HepG2 (cell line): ENCODE results near the gene HEPACAM. TPM values are rescaled to one million over a fixed set of nuclear protein-coding genes. Genes with fewer than 3 reads are reported as not detected.

ENCODE experiments used
- ATAC-seq: fragments of 200-7000 bp; cut with Tn5 transposase; 3 replicates; pipeline ENCODE4 v1.9.1; 2020; ENCODE audit warnings: mild to moderate bottlenecking, moderate library complexity
- BruUV-seq: library from RNA; stranded (reverse); fragments of 400-500 nt; replicated peaks from 2 replicates; lab custom pipeline; 2021; lab: Mats Ljungman, UMichigan
- CTCF ChIA-PET: fragments of 300-600 bp; formaldehyde crosslinking; extraction: SDS; loops from one replicate; lab custom pipeline; 2021; ENCODE audit warnings: low total read pairs, inconsistent platforms, low intra/inter-chr PET ratio; lab: Yijun Ruan, JAX
- POLR2A ChIA-PET: fragments of 350-600 bp; sonication (Branson Sonifier 250); formaldehyde crosslinking; loops from one replicate; lab custom pipeline; 2020; ENCODE audit warnings: antibody characterized with exemption, inconsistent platforms; lab: Yijun Ruan, JAX
- DNase-seq: peaks from one replicate; pipeline ENCODE4 v3.0.0-alpha.2; 2015; ENCODE audit warnings: low spot score
- FAIRE-seq: peaks from 3 replicates; lab custom pipeline; 2011; peaks lifted over from hg19 to GRCh38; lab: Jason Lieb, UNC
- H2AFZ ChIP-seq: one replicate; pipeline ENCODE4 v1.6.1; 2011; ENCODE audit warnings: low read length, inconsistent platforms
- H3K27ac ChIP-seq: fragments of 300-600 bp; 3 replicates; pipeline ENCODE4 v1.8.0; 2011; ENCODE audit warnings: mixed run types, mild to moderate bottlenecking, mixed read lengths, low read length, inconsistent platforms; ENCODE audit not compliant: insufficient read depth; ENCODE audit errors: extremely low read length
- H3K27me3 ChIP-seq, 2 experiments: fragments of 200-600 bp in 1 of 2; 2 replicates in 1 of 2; 3 replicates in 1 of 2; pipeline versions ENCODE4 v1.6.0 to v1.8.0; 2011; ENCODE audit warnings: low read length in 2 of 2, mild to moderate bottlenecking in 2 of 2, moderate library complexity in 2 of 2, inconsistent platforms in 1 of 2; ENCODE audit not compliant: insufficient read depth in 2 of 2, control insufficient read depth in 1 of 2
- H3K36me3 ChIP-seq, 2 experiments: fragments of 200-600 bp in 1 of 2; replicated peaks in 1 of 2; 2 replicates in 1 of 2; 3 replicates in 1 of 2; pipeline versions ENCODE4 v1.5.1 to v1.8.0; 2011; ENCODE audit warnings: low read length in 2 of 2, inconsistent platforms in 1 of 2; ENCODE audit not compliant: insufficient read depth in 2 of 2, control insufficient read depth in 1 of 2
- H3K4me1 ChIP-seq: 2 replicates; pipeline ENCODE4 v1.5.1; 2012; ENCODE audit warnings: low read length, inconsistent platforms; ENCODE audit not compliant: insufficient read depth
- H3K4me2 ChIP-seq: 2 replicates; pipeline ENCODE4 v1.6.0; 2011; ENCODE audit warnings: low read depth, low read length, inconsistent platforms
- H3K4me3 ChIP-seq, 3 experiments: fragments of 200-600 bp in 1 of 3; sonication (generic), shearing (Covaris generic) in 1 of 3; replicated peaks in 1 of 3; 2 replicates each; pipeline ENCODE4 v1.5.1; 2011 to 2016; ENCODE audit warnings: low read length in 3 of 3, inconsistent platforms in 2 of 3, low read depth in 2 of 3, mild to moderate bottlenecking in 2 of 3, control low read depth in 1 of 3, mixed read lengths in 1 of 3; ENCODE audit not compliant: insufficient read depth in 1 of 3
- H3K79me2 ChIP-seq: one replicate; pipeline ENCODE4 v1.6.1; 2011; ENCODE audit warnings: low read length, inconsistent platforms; ENCODE audit not compliant: insufficient read depth
- H3K9ac ChIP-seq: 2 replicates; pipeline ENCODE4 v1.6.0; 2011; ENCODE audit warnings: mild to moderate bottlenecking, low read depth, low read length, inconsistent platforms; ENCODE audit not compliant: insufficient read depth
- H3K9me3 ChIP-seq: 2 replicates; pipeline ENCODE4 v1.5.1; 2012; ENCODE audit warnings: mild to moderate bottlenecking, low read length
- H4K20me1 ChIP-seq: 2 replicates; pipeline ENCODE4 v1.6.0; 2011; ENCODE audit warnings: inconsistent platforms, mild to moderate bottlenecking, low read length, moderate library complexity; ENCODE audit not compliant: insufficient read depth
- IKZF5 ChIP-seq: IDR thresholded peaks from 2 replicates; pipeline ENCODE4 v1.6.1; 2018; ENCODE audit warnings: missing genetic modification reagents, mild to moderate bottlenecking, missing compliant biosample characterization
- KAT2B ChIP-seq: fragments of 150-350 bp; IDR thresholded peaks from 2 replicates; pipeline ENCODE4 v1.6.1; 2014; ENCODE audit warnings: low read depth, low read length, borderline replicate concordance
- MEIS1 ChIP-seq: sonication (generic); formaldehyde crosslinking; IDR thresholded peaks from 2 replicates; pipeline ENCODE4 v1.9.0; 2021; ENCODE audit warnings: mild to moderate bottlenecking, missing genetic modification reagents, moderate library complexity, borderline replicate concordance
- ZFP1 ChIP-seq: IDR thresholded peaks from 2 replicates; pipeline ENCODE4 v1.6.1; 2016
- ZNF12 ChIP-seq: sonication (generic); formaldehyde crosslinking; IDR thresholded peaks from 2 replicates; pipeline ENCODE4 v1.5.0; 2020; ENCODE audit warnings: missing genetic modification reagents
- ZNF446 ChIP-seq: sonication (generic); formaldehyde crosslinking; IDR thresholded peaks from 2 replicates; pipeline ENCODE4 v1.5.0; 2020; ENCODE audit warnings: mild to moderate bottlenecking, missing genetic modification reagents
- ZNF503 ChIP-seq: sonication (generic); formaldehyde crosslinking; IDR thresholded peaks from 2 replicates; pipeline ENCODE4 v1.4.0; 2020; ENCODE audit warnings: missing genetic modification reagents
- ZNF788 ChIP-seq: sonication (generic); formaldehyde crosslinking; IDR thresholded peaks from 2 replicates; pipeline ENCODE4 v1.5.0; 2020; ENCODE audit warnings: mild to moderate bottlenecking, missing genetic modification reagents, borderline replicate concordance
- WGBS: methylation state at CpG from one replicate; pipeline ENCODE4 v1.1.6; 2017; ENCODE audit warnings: low lambda C conversion rate; 5-methylcytosine and 5-hydroxymethylcytosine counted together
- in situ Hi-C: cut with HindIII; loops from 2 replicates; pipeline ENCODE4 v1.10.0; 2017; ENCODE audit warnings: low pct_unique_long_range_greater_than_20kb; ENCODE audit not compliant: extremely low pct_ligation_motif_present
- intact Hi-C: fragments of 100-400 bp; cut with micrococcal nuclease; formaldehyde crosslinking; loops from one replicate; pipeline ENCODE4 v1.10.0; 2022; ENCODE audit not compliant: unreplicated experiment
- polyA plus RNA-seq, 8 experiments: library from polyadenylated mRNA; depleted of rRNA in 3 of 8; stranded (reverse) in 7 of 8; unstranded in 1 of 8; fragments of >200 nt; fragmentation: Illumina TruSeq in 4 of 8; extraction: Trizol in 4 of 8; gene quantifications; 2 replicates each; pipeline versions ENCODE4 v1.2.1 to v1.2.3, GENCODE V29; 2011 to 2016; ENCODE audit warnings: low read depth in 4 of 8, missing spikeins in 1 of 8, mixed read lengths in 1 of 8; ENCODE audit not compliant: insufficient read depth in 1 of 8
- total RNA-seq, 5 experiments: library from RNA; depleted of rRNA; stranded (reverse); fragments of >200 nt; fragmentation: Illumina TruSeq; extraction: Trizol; gene quantifications; 2 replicates each; pipeline ENCODE4 v1.2.3, GENCODE V29; 2016; ENCODE audit warnings: low read depth in 1 of 5
- TF ChIP-seq, protein P1 (sequence below), 2 experiments: sonication (generic) in 1 of 2; formaldehyde crosslinking in 1 of 2; IDR thresholded peaks; 2 replicates each; pipeline versions ENCODE4 v1.4.0 to v1.6.1; 2016 to 2020; ENCODE audit warnings: borderline replicate concordance in 1 of 2, low read depth in 1 of 2, mild to moderate bottlenecking in 1 of 2, missing genetic modification reagents in 1 of 2
- TF ChIP-seq, protein P2 (sequence below): sonication (generic); formaldehyde crosslinking; IDR thresholded peaks from 2 replicates; pipeline ENCODE4 v1.5.1; 2020; ENCODE audit warnings: missing genetic modification reagents, mild to moderate bottlenecking, borderline replicate concordance

Gene HEPACAM
- total and polyA plus RNA-seq, 2 of the 13 experiments (the other 11 are each of a cell fraction or from before 2014, with no cell fraction given), result 66.9 to 121 TPM

- TF ChIP-seq ZNF503 (CRISPR knock-in tag) (no peak), ZFP1 (CRISPR knock-in tag) (0 out of 2 replicates have a peak, but pooled peaks have one; percentile 22), IKZF5 (CRISPR knock-in tag) (no peak), ZNF788 (CRISPR knock-in tag) (no peak), MEIS1 (CRISPR knock-in tag) (0 out of 2 replicates have a peak, but pooled peaks have one; percentile 45), KAT2B (no peak), ZNF446 (no peak)
These were observed at the start of gene HEPACAM (continued) for GRCh38 chr11:124935548-124936514.

- Histone ChIP-seq H4K20me1 (no peaks in the 10 kb centered on the region), H3K9ac (no peak overlapping the region), H3K36me3 (peaks cover 0 to 9% of the 10 kb centered on the region in 2 experiments; a peak in 2 of 5 replicates), H3K4me3 (no peak overlapping the region), H3K79me2 (no peaks in the 10 kb centered on the region), H3K4me1 (no peaks in the 10 kb centered on the region), H3K4me2 (no peak overlapping the region), H3K9me3 (peaks cover 3% of the 10 kb centered on the region; the same call in 1 of the 2 replicates), H3K27ac (no peak overlapping the region), H3K27me3 (no peaks in the 10 kb centered on the region), H2AFZ (no peak overlapping the region)
- in situ Hi-C loops (no loop called here), intact Hi-C loops (no loop called here)
- 85% methylated on average over 2 of the region's 3 CpGs for WGBS
- FAIRE-seq (no peak), ATAC-seq (no peak), DNase-seq (no peak)
- BruUV-seq, result no TSS peak
- ChIA-PET POLR2A (no interaction called here), CTCF (no interaction called here)
- TF ChIP-seq, protein P1, sequence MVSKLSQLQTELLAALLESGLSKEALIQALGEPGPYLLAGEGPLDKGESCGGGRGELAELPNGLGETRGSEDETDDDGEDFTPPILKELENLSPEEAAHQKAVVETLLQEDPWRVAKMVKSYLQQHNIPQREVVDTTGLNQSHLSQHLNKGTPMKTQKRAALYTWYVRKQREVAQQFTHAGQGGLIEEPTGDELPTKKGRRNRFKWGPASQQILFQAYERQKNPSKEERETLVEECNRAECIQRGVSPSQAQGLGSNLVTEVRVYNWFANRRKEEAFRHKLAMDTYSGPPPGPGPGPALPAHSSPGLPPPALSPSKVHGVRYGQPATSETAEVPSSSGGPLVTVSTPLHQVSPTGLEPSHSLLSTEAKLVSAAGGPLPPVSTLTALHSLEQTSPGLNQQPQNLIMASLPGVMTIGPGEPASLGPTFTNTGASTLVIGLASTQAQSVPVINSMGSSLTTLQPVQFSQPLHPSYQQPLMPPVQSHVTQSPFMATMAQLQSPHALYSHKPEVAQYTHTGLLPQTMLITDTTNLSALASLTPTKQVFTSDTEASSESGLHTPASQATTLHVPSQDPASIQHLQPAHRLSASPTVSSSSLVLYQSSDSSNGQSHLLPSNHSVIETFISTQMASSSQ (IDR thresholded peaks at IDR 0.05; ENCODE audit: low read depth), result no peak
- TF ChIP-seq, protein P1 (CRISPR knock-in tag; IDR thresholded peaks at IDR 0.05; ENCODE audit: borderline replicate concordance), result no peak
- TF ChIP-seq ZNF12, result no peak
- TF ChIP-seq, protein P2, sequence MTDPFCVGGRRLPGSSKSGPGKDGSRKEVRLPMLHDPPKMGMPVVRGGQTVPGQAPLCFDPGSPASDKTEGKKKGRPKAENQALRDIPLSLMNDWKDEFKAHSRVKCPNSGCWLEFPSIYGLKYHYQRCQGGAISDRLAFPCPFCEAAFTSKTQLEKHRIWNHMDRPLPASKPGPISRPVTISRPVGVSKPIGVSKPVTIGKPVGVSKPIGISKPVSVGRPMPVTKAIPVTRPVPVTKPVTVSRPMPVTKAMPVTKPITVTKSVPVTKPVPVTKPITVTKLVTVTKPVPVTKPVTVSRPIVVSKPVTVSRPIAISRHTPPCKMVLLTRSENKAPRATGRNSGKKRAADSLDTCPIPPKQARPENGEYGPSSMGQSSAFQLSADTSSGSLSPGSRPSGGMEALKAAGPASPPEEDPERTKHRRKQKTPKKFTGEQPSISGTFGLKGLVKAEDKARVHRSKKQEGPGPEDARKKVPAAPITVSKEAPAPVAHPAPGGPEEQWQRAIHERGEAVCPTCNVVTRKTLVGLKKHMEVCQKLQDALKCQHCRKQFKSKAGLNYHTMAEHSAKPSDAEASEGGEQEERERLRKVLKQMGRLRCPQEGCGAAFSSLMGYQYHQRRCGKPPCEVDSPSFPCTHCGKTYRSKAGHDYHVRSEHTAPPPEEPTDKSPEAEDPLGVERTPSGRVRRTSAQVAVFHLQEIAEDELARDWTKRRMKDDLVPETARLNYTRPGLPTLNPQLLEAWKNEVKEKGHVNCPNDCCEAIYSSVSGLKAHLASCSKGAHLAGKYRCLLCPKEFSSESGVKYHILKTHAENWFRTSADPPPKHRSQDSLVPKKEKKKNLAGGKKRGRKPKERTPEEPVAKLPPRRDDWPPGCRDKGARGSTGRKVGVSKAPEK, result no peak
These were observed 48.6 kb upstream of the HEPACAM start for GRCh38 chr11:124984512-124984854.
